ENCODE data around the gene HSD17B1.

GRCh38 chr17:42598905-42599304, 46.2 kb downstream of the HSD17B1 start:
- TF ChIP-seq CTCF (conservative IDR thresholded peaks at IDR 0.05; ENCODE audit: low read length) (no peak), EZH2phosphoT487 (IDR thresholded peaks at IDR 0.05; ENCODE audit: borderline replicate concordance) (no peak)
